PC-3 (cell line): ENCODE data around the gene MBNL3.

Experiments used
- CTCF ChIP-seq: fragments of 300-600 bp; sonication (generic); conservative IDR thresholded peaks from 2 replicates; pipeline ENCODE4 v1.5.1; 2017; ENCODE audit warnings: antibody characterized with exemption, low read depth, mild to moderate bottlenecking, low read length
- EZH2 ChIP-seq: fragments of 300-600 bp; sonication (generic); IDR thresholded peaks from one replicate; pipeline ENCODE4 v1.6.1; 2017; ENCODE audit warnings: antibody characterized with exemption, mild to moderate bottlenecking, low read length; ENCODE audit not compliant: unreplicated experiment
- EZH2phosphoT487 ChIP-seq: fragments of 300-600 bp; sonication (generic); IDR thresholded peaks from 2 replicates; pipeline ENCODE4 v1.6.1; 2018; ENCODE audit warnings: mild to moderate bottlenecking, antibody characterized with exemption, low read length, borderline replicate concordance

- no peak for TF ChIP-seq CTCF
- no peak for TF ChIP-seq EZH2
- TF ChIP-seq EZH2phosphoT487 = no peak
Measured at GRCh38 chrX:132409780-132410556, 78.9 kb downstream of the MBNL3 start.
